Hepatic stellate cell (primary cell): Measurements from ENCODE around the gene PEF1.
A peak's percentile ranks its signal among the peaks of the same experiment; 100 is the strongest.

Source experiments
- DNase-seq: peaks from one replicate; pipeline ENCODE4 v3.0.0; 2011; ENCODE audit warnings: low spot score

Gene PEF1

DNA sequence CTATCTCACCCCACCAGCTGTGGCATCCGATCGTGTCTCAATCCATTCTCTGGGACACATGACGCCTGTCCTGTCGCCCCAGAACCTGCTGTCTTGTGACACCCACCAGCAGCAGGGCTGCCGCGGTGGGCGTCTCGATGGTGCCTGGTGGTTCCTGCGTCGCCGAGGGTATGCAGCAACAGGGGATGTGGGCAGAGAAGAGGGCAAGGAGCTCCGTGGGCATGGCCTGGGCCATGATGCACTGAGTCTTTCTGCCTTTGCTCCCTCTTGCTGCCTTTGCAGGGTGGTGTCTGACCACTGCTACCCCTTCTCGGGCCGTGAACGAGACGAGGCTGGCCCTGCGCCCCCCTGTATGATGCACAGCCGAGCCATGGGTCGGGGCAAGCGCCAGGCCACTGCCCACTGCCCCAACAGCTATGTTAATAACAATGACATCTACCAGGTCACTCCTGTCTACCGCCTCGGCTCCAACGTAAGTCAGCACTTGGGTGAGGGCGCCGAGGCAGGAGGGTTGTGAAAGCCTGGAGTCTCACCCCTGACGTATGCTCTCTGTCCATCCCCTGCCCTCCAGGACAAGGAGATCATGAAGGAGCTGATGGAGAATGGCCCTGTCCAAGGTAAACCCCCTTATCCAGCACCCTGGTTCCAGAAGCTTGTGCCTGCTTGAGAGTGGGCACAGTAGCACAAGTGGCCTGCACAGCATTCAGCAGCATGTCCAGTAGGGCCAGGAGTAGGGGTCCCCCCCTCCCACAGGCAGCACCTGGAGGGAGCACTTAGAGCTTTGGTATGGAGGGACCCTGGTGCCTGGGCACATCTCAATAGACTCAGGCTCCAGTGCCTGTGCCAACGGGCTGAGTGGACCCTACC, 59.6 kb downstream of the PEF1 start:
- no peak for DNase-seq

DNA sequence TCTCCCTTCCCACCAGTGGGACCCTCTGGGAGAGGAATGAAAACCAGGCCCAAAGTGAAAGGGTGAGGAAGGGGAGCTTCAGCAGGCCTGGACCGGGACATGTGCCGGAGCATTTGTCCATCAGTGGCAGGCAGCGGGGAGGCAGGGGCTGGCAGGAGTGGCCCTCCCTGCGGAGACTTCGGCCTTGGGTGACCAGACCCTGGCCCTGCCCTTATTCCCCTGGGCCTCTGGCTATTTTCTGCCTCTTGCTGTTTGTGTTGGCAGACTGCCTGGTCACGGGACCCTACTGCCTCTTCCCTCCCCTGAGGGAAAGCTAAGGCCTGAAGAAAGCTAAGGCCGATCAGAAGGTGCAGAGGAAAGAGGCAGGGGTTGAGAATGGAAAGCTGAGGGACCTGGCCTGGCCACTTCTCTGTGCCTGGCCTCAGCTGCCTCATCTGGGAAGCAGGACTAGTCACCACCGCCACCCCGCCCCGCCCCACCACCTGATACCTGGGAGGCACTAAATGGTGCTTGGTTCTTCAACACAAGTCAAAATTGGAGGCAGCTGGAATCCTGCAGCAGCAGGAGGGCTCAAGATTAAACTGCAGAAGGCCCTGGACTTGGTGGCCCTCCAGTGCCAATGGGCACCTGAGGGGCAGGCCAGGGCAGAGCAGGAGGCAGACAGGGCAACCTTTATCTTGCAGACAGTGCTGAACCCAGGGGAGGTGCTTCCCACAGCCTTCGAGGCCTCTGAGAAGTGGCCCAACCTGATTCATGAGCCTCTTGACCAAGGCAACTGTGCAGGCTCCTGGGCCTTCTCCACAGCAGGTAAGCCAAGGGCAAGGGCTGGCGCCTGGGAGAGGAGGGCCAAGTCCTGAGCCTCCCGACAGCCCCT, 60.4 kb downstream of the PEF1 start:
- DNase-seq = peak; percentile 83

DNA sequence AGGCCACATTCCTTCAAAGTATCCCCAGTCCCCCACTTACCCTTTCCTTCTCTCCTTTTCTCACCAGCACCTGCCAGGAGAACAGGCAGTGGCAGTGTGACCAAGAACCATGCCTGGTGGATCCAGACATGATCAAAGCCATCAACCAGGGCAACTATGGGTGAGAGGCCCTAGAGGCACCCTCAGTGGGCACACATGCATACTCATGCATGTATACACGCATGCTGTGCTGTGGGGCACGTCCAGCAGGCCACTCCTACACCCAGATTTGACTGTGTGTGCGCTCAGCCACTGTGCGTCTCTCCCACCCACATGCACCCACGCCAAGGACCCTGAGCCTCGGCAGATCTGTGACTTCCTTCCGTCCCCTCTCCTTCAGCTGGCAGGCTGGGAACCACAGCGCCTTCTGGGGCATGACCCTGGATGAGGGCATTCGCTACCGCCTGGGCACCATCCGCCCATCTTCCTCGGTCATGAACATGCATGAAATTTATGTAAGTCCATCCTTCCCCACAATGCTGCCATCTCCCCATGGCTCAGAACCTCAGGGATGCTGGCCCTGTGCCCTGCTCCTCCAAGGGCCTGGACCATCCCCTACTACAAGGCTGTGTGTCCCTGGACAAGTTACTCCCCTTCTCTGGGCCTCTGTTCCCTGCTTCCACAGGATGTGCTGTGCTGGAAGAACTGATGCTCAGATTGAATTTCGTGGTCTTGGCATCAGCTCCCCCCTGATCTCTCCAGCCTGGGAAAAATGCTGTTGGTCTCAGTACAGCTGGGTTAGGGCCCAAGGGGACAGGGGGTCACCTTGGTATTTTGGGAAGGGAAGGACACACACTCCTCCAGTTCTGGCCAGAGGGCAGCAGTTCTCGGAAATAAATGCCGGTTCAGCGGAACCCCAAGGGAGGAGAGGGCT, 61.3 kb downstream of the PEF1 start:
- DNase-seq = no peak

DNA sequence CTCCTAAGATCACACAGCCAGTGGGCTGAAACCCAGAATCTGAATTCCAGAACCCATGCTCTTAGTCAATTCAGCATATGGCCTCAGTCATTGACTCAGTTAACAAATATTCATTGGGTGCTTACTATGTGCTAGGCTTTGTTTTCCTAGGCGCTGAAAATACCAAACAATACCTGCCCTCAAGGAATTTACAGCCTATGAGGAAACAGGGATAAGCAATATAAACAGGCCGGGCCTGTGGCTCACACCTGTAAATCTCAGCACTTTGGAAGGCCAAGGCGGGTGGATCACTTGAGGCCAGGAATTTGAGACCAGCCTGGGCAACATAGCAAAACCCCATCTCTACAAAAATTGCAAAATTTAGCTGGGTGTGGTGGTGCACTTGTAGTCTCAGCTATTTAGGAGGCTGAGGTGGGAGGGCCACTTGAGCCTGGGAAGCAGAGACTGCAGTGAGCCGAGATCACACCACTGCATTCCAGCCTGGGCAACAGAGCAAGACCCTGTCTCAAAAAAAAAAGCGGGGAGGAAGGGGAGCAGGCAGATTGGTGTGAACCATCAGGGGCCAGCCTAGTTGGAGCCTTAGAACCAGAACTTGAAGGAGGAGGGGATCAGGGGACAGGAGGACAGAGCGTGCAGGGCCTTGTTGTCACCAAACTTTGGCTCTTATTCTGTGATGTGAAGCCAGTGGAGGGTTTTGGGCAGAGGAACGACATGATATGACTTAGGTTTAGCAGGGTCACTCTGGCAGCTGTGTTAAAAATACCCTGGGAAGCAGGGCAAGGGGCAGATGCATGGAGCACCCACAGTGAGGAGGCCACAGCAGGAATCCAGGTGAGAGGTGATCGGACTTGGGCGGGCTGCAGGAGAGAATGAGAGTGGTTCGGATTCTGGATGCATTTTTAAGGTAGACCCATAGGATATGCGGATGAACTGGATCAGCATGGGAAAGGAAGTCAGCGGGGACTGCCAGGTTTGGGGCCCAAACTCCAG, 62.6 kb downstream of the PEF1 start:
- DNase-seq = no peak

DNA sequence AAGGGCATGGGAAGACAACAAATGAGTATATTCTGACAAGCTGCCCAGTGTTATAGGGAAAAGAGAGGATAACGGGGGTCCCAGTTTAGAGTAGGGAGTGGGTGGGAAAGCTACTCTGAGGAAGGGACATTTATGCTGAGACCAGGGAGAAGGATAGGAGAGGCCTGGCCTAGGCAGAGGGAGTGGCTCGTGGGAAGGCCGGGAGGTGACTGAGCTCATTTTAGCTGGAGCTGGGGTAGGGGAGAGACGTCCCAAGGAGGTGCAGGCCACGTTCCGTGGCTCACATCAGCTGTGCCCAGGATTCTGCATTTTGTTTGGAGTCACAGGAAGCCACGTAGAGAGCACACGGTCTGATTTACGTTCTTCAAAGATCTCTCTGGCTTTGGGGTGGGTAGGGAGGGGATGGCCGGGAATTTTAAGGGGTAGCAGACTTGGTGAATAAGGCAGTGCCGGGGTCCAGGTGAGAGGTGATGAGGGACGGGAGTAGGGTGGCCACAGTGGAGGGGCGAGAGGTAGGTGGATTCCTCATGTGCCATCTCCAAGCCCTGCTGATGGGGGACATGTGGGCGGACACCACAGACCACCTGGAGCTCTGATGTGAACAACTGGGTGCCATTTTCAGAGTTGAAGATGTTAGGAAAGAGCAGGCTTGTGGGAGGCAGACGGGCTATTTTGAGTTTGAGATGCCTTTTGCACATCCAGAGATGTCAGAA, 63.6 kb downstream of the PEF1 start:
- DNase-seq = no peak

DNA sequence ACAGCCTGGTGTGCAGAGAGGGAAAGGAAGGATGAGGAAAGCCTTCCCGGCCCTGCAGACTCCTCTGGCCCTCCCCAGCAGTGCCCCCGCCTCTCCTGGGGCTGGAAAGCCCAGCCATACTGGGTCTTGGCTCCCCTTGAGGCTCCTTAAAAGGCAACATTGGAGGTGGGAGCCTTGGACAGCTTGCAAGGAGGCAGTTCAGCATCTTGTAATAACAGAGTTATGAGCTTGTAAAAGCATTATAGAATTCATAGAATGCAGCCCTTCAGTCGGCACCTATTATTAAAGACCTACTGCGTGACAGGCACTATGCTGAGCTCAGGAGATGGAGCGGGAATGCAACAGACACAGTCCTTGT, 64.2 kb downstream of the PEF1 start:
- peak; percentile 59 for DNase-seq
